ENCODE measurements around the gene WNT7A. TPM values are rescaled to one million over a fixed set of nuclear protein-coding genes. Genes with fewer than 3 reads are reported as not detected.

Gene WNT7A
- total and polyA plus RNA-seq, 4 donors: 1.7 to 4.8 (median 2.0) TPM

- WGBS, 2 donors: 72 to 83% methylated on average over 15 of the region's 15 CpGs
- peaks cover 0 to 10% (median under 1%) of the 10 kb centered on the region in 4 donors for H3K9me3 ChIP-seq (ENCODE audit: control insufficient read depth in 4 of 4, insufficient read depth in 3 of 4, low read length in 3 of 4)
Observed at GRCh38 chr3:13801361-13802204, 78.3 kb downstream of the WNT7A start.

GRCh38 chr3:13800064-13800463 is 79.8 kb downstream of the WNT7A start:
- 85 to 93% methylated on average over 6 of the region's 6 CpGs for WGBS, 2 donors
- peaks cover 0 to 7% (median 0%) of the 10 kb centered on the region in 4 donors for H3K9me3 ChIP-seq (ENCODE audit: control insufficient read depth in 4 of 4, insufficient read depth in 3 of 4, low read length in 3 of 4)
- no peak for ATAC-seq (ENCODE audit: insufficient read depth, low FRiP score)

More at GRCh38 chr3:13801361-13802204, 78.3 kb downstream of the WNT7A start:
- H3K27ac ChIP-seq (ENCODE audit: low read depth in 1 of 2, low read length in 1 of 2): no peak overlapping the region
- H3K4me3 ChIP-seq: no peak overlapping the region
- no peaks in the 10 kb centered on the region for H3K27me3 ChIP-seq (ENCODE audit: control insufficient read depth in 3 of 3, insufficient read depth in 3 of 3, low read length in 2 of 3)
- no peaks in the 10 kb centered on the region for H3K36me3 ChIP-seq (ENCODE audit: control insufficient read depth in 4 of 4, insufficient read depth in 4 of 4, low read length in 4 of 4)
- H3K9ac ChIP-seq (ENCODE audit: insufficient read depth in 1 of 2, low read length in 2 of 2): no peak overlapping the region
- DNase-seq (no peak), ATAC-seq (ENCODE audit: insufficient read depth, low FRiP score) (no peak)
- TF ChIP-seq CTCF (IDR thresholded peaks at IDR 0.05; ENCODE audit: control extremely low read depth, extremely low read depth): no peak
- no peaks in the 10 kb centered on the region for H3K4me1 ChIP-seq (ENCODE audit: control insufficient read depth in 5 of 5, insufficient read depth in 5 of 5, low read length in 5 of 5)

GRCh38 chr3:13798401-13798800 is 81.5 kb downstream of the WNT7A start:
- WGBS, 2 donors: 84 to 87% methylated on average over 11 of the region's 11 CpGs
- ATAC-seq (ENCODE audit: insufficient read depth, low FRiP score): no peak
- H3K4me3 ChIP-seq: no peak overlapping the region
- H3K27ac ChIP-seq (ENCODE audit: low read depth in 1 of 2, low read length in 1 of 2): no peak overlapping the region
- H3K9ac ChIP-seq (ENCODE audit: insufficient read depth in 1 of 2, low read length in 2 of 2): no peak overlapping the region
- no peaks in the 10 kb centered on the region for H3K4me1 ChIP-seq (ENCODE audit: control insufficient read depth in 5 of 5, insufficient read depth in 5 of 5, low read length in 5 of 5)
- peaks cover 0 to 7% (median 0%) of the 10 kb centered on the region in 4 donors for H3K9me3 ChIP-seq (ENCODE audit: control insufficient read depth in 4 of 4, insufficient read depth in 3 of 4, low read length in 3 of 4)
- DNase-seq: no peak
- no peak for TF ChIP-seq CTCF (IDR thresholded peaks at IDR 0.05; ENCODE audit: control extremely low read depth, extremely low read depth)
- H3K27me3 ChIP-seq (ENCODE audit: control insufficient read depth in 3 of 3, insufficient read depth in 3 of 3, low read length in 2 of 3): peaks cover 0 to 3% (median 0%) of the 10 kb centered on the region in 3 donors
- H3K36me3 ChIP-seq (ENCODE audit: control insufficient read depth in 4 of 4, insufficient read depth in 4 of 4, low read length in 4 of 4): no peaks in the 10 kb centered on the region

More at GRCh38 chr3:13800064-13800463, 79.8 kb downstream of the WNT7A start:
- no peak overlapping the region for H3K4me3 ChIP-seq
- no peak for DNase-seq
- no peaks in the 10 kb centered on the region for H3K36me3 ChIP-seq (ENCODE audit: control insufficient read depth in 4 of 4, insufficient read depth in 4 of 4, low read length in 4 of 4)
- H3K4me1 ChIP-seq (ENCODE audit: control insufficient read depth in 5 of 5, insufficient read depth in 5 of 5, low read length in 5 of 5): no peaks in the 10 kb centered on the region
- H3K27ac ChIP-seq (ENCODE audit: low read depth in 1 of 2, low read length in 1 of 2): no peak overlapping the region
- no peaks in the 10 kb centered on the region for H3K27me3 ChIP-seq (ENCODE audit: control insufficient read depth in 3 of 3, insufficient read depth in 3 of 3, low read length in 2 of 3)
- no peak overlapping the region for H3K9ac ChIP-seq (ENCODE audit: insufficient read depth in 1 of 2, low read length in 2 of 2)
- no peak for TF ChIP-seq CTCF (IDR thresholded peaks at IDR 0.05; ENCODE audit: control extremely low read depth, extremely low read depth)
